MV-4-11 (cell line): ENCODE results near the gene LRRIQ1.
"Not testable (repeated sequence)": the region's sequence is repeated elsewhere in the genome, so short reads cannot be mapped to it uniquely, and the experiment has no call there.

ENCODE experiments used
- DNase-seq: peaks from one replicate; lab custom pipeline; 2025; lab: John Stamatoyannopoulos, UW

Gene LRRIQ1, protein sequence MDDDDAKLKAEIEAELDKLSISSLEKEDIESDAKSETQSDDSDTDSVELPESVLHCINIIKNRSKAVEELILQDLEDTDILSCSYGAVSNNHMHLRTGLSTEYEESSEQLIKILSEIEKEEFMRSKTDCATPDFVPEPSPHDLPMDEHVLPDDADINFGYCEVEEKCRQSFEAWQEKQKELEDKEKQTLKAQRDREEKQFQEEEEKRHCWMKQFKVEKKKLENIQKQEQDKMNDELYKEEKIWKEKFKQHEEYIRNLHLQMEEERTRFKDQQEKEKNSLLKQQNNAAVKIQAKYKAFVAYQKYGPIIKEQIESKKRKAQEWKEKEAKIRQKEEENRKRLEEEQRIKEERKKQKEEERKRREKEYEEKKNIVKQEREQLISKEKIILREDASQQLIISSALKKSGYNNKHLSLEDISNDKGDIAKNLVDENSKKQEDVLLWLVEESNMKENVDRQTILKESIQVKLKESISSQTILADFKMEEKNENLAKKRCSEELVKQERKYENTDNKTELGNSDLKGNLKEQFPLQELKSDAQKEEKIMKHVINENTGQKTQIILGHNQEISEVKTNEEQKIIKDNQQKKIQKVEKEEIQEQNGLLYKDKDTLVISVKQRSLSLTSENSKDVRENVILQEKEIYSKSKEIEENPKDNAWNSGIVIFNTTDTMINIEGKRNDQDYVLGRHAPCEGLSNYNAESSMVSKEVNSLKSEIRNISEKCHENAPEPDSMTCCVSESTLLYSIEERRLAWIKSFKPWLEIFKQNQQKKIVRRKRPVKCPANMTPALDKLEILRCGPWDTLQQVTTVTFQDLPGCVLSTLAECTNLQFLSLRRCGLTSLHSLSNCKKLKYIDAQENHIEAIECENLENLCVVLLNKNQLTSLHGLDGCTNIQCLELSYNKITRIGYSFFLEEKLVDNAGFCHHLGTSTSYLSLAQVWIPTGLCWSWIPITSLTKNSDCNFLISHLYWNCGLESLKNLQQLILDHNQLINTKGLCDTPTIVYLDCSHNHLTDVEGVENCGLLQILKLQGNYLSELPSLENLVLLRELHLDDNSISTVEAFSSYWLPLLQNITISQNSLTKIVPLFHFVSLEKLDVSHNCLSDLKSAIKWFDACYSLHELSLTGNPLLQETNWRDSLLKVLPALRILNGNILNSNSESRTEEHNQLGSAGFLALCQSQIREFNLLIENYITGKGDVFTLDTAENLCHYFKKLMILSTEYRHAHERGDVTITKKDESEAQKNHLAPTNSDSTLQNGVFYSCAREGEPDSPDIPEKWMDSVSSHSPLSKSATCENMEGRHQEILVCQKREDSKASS (N-terminal part only)

DNA sequence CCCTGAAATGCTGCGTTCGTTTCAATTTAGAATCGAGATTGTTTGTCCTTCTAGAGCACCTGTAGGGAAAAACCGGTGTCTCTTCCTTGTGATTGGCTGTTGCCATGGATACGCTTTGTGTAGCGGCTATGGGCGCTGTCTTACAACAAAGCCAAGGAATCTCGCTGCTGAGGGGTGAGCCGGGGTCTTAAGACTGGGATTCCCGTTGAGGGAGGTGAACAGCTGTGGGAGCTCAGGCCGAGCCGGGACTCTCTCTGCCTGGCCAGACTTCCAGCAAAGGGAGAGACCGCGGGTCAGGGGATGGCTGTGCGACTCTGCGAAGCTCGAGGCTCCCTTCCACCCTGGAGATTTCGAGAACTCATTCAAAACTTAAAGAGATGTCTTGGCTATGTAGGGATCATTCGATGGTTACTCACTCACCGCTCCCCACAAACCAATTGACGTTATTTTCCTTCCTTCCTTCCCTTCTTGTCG is at the start of gene LRRIQ1, which contains the start of gene TSPAN19:
LRRIQ1 (plus strand) TSS at position 118 of the 474 bp plus-strand sequence. CDS start 1,826 bp downstream, outside the sequence.
TSPAN19 (minus strand) TSS at position 44 of the 474 bp plus-strand sequence. CDS start 6,331 bp downstream, outside the sequence.
- no peak for DNase-seq

- no peak for DNase-seq
These were observed 49.6 kb upstream of the LRRIQ1 start for GRCh38 chr12:84986586-84986985.

DNA sequence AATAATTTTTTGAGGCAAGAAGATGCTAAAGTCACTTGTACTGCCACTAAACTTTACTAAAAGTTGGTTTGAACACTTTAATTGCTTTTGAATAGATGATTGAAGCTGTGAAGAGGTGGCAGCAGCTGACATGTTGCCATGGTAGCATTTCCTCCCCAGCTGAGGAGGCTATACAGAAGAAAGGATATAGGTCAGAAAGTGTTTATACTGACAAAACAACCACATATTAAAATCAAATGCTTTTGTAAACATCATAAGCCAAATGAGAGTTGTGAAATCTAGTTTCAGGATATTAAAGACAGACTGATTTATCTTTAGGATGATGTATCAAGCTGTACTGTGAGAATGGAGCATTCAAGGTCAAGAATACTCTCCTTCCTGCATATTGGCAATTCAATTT is 41.7 kb upstream of the LRRIQ1 start:
- DNase-seq, result no peak

DNA sequence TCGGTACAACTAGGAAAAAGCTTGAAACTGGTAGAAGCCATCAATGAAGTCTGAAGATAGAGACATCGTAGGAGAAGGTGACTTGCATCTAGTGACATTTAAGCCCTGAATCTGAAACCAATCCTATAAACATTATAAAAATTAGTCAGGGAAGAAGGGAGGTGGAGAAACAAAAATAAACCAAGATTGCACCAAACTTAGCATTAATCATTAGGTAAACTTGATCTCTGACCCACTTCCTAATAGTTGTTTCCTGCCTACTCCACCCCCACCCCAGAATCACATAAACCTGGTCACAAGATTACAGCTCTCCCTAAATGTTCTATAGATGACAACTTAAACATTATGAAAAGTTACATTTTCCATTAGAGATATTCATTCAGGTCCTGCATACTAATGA is 40.5 kb upstream of the LRRIQ1 start:
- DNase-seq, result no peak

GRCh38 chr12:84996759-84997158 is 39.4 kb upstream of the LRRIQ1 start:
- DNase-seq, result no peak

- DNase-seq, result no peak
These were observed 37.8 kb upstream of the LRRIQ1 start for GRCh38 chr12:84998341-84998740.

GRCh38 chr12:85000729-85001128 is 35.4 kb upstream of the LRRIQ1 start:
- DNase-seq, result no peak

DNA sequence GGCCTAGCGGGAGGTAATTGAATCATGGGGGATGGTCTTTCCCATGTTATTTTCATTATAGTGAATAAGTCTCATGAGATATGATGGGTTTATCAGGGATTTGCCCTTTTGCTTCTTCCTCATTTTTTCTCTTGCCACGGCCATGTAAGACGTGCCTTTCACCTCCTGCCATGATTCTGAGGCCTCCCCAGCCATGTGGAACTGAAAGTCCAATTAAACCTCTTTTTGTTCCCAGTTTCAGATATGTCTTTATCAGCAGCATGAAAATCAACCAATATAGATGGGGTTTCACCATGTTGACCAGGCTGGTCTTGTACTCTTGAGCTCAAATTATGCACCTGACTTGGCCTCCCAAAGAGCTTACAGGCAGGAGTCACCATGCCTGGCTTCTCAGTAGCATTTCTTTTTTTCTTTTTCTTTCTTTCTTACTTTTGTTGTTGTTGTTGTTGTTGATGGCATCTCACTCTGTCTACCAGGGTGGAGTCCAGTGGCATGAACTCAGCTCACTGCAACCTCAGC is 33.3 kb upstream of the LRRIQ1 start:
- no peak for DNase-seq

DNA sequence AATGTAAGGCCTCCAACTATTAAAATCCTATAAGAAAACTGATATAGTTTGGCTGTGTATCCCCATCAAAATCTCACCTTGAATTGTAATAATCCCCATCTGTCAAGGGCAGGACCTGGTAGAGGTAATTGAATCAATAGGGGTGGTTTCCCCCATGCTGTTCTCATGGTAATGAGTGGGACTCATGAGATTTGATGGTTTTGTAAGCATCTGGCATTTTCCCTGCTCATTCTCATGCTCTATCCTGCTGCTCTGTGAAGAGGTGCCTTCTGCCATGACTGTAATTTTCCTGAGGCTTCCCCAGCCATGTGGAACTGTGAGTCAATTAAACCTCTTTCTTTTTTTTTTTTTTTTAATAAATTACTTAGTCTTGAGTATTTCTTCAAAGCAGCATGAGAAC is 31.9 kb upstream of the LRRIQ1 start:
- no peak for DNase-seq

GRCh38 chr12:85005047-85005446 is 31.1 kb upstream of the LRRIQ1 start:
- DNase-seq, result not testable (repeated sequence)

DNA sequence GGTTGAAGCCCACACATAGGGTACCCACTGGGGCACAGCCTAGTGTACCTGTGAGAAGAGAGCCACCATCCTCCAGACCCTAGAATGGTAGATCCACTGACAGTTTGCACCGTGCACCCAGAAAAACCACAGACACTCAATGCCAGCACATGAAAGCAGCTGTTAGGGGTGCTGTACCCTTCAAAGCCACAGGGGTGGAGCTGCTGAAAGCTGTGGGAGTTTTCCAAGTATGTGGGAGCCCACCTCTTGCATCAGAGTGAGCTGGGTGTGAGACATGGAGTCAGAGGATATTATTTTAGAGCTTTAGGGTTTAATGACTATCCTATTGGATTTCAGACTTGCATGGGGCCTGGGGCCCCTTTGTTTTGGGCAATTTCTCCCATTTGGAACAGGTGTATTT is 30.5 kb upstream of the LRRIQ1 start:
- no peak for DNase-seq

DNA sequence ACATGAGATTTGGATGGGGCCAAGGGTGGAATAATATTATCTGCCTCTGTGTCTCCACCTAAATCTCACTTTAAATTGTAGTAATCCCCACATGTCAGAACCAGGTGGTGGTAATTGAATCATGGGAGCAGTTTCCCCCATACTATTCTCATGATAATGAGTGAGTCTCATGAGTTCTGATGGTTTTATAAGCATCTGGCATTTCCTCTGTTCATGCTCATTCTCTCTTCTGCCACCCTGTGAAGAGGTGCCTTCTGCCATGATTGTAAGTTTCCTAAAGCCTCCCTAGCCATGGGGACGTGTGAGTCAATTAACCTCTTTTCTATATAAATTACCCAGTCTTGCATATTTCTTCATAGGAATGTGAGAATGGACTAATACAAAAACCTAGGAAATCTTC is 29.9 kb upstream of the LRRIQ1 start:
- DNase-seq, result no peak

- no peak for DNase-seq
These were observed 28.3 kb upstream of the LRRIQ1 start for GRCh38 chr12:85007836-85008235.

DNA sequence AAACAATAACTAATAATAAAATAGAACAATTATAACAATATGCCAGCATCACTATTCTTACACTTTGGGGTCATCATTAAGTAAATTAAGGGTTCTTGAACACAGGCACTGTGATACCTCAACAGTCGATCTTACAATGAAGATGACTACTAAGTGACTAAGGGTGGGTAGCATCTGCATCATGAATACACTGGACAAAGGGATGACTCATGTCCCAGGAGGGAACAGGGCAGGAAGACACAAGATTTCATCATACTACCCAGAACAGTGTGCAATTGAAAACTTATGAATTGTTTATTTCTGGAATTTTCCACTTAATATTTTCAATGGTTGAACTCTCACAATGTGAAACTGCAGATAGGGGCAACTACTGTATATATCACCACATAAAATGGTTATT is 19.7 kb upstream of the LRRIQ1 start:
- DNase-seq, result peak; percentile 41

DNA sequence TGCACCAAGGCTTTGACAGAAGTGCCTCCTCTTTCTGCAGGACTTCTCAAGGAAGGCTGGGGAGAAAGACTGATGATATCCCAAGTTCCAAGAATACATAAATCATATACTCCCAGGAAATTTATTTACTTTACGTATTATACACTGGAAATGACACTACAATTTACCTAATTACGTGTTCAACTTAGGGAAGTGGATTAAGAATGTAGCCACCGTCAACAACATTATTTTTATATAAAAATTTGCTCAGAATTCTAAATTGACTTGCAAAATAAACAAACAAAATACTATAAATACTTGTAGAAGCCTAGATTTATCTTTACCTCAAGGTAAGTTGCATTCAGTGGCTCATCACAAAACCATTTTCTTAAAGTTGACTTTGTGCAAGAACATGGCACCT is 19.0 kb upstream of the LRRIQ1 start:
- no peak for DNase-seq

- DNase-seq, result no peak
These were observed 18.5 kb upstream of the LRRIQ1 start for GRCh38 chr12:85017618-85018017.

DNA sequence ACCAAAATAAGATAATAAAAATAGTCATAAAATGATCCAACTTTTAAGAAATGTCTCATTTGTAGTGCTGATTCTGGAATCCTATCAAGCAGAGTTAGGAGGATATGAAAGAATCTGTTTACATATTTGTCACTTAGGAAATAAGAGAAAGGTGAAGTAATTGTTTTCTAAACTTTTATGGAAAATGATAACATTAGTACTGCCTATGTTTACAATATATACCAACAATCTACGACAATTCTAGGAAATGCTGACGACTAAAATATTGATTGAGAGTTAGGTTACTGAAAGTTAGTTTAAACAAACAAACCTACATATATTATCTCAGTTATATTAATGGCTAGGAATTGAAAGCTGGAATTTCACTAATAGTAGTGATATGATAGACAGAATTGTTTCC is 18.1 kb upstream of the LRRIQ1 start:
- no peak for DNase-seq

DNA sequence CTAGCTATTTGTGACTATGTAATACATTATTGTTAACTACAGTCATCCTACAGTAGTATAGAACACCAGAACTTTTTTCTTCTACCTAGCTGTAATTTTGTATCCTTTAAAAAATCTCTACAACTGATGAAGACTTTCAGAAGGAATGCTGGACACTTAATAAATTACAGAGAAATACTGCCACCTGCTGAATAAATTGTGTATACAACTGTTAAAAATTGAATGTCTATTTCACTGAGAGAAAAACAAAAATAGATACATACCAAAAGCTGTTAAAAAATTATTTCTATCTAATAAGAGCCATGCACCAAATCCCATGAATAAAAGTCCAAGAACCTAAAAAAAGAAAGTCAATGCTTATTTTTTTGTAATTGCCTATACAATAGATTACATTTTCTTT is 6.7 kb upstream of the LRRIQ1 start:
- no peak for DNase-seq

DNA sequence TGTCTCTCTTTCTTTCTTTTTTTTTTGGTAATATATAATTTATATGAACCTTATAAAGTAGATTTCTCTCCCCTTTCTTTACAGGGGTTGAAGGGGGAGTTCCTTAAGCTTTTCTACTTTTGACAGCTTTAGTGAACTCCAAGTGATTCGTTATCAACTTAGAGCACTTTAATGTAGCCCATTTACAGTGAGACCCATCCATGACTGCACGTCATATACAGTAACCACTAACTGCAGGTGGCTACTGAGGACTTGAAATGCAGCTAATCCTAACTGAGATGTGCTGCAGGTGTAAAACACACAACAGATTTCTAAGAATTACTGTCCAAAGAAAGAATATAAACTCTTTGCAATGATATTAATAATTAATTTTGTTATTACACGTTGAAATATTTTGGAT is 582 bp downstream of the LRRIQ1 start:
- DNase-seq, result no peak

DNA sequence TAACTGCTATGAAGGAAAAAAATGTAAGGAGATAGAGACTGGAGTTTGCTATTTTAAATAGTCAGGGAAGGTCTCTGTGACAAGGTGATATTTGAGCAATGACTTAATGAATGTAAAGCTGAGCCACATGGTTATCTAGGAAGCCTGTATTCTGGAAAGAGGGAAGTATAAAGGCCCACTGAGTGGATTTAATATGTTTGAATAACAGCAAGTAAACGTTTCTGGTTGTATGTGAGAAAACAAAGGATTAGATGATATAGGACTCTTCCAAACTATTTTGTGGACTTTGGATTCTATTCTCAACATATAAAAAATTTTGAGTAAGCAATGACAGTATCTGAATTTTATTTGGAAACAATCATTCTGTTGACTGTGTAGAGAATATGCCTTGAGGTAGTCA is 5.2 kb downstream of the LRRIQ1 start:
- DNase-seq, result no peak

DNA sequence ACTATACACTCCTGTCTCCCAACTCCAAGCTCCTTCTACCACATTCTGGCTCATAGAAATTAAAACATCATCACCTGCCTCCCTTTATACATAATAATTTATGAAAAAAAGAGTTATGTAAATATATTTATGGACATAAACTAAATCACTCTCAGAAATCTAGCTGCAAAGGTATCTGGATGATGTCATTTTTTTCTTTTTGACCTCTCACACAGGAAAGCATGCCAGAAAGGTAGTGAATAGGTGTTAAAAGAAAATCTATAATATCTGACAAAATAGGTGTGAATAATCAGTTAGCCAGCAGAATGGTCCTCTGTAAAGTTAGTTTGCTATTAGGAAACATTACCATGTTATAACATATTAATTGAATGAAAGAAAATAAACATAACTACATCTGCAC is 7.7 kb downstream of the LRRIQ1 start:
- DNase-seq, result no peak
